Upper lobe of left lung (tissue), 4 donors: ENCODE data around the gene DNAI1.
A peak's percentile ranks its signal among the peaks of the same experiment; 100 is the strongest.

Experiments
- EP300 ChIP-seq, 4 donors: sonication (generic); formaldehyde crosslinking; IDR thresholded peaks; one replicate each; pipeline ENCODE4 v1.5.1; 2017; ENCODE audit warnings: antibody characterized with exemption in 4 of 4, control low read depth in 2 of 4
- POLR2A ChIP-seq, 4 donors: fragments of 450-650 bp; IDR thresholded peaks; one replicate each; pipeline ENCODE4 v1.5.1; 2016 to 2017; ENCODE audit warnings: antibody characterized with exemption in 4 of 4, mild to moderate bottlenecking in 2 of 4
- POLR2AphosphoS5 ChIP-seq, 2 donors: sonication (generic); formaldehyde crosslinking; IDR thresholded peaks; one replicate each; pipeline ENCODE4 v1.5.1; 2017; ENCODE audit warnings: antibody characterized with exemption in 2 of 2
- TF ChIP-seq, protein P1 (sequence below), 6 experiments: fragments of 450-650 bp in 4 of 6; fragments of 200-600 bp in 2 of 6; sonication (generic) in 2 of 6; IDR thresholded peaks; one replicate each; pipeline ENCODE4 v1.5.1; 2016 to 2019; ENCODE audit warnings: antibody characterized with exemption in 6 of 6

DNA sequence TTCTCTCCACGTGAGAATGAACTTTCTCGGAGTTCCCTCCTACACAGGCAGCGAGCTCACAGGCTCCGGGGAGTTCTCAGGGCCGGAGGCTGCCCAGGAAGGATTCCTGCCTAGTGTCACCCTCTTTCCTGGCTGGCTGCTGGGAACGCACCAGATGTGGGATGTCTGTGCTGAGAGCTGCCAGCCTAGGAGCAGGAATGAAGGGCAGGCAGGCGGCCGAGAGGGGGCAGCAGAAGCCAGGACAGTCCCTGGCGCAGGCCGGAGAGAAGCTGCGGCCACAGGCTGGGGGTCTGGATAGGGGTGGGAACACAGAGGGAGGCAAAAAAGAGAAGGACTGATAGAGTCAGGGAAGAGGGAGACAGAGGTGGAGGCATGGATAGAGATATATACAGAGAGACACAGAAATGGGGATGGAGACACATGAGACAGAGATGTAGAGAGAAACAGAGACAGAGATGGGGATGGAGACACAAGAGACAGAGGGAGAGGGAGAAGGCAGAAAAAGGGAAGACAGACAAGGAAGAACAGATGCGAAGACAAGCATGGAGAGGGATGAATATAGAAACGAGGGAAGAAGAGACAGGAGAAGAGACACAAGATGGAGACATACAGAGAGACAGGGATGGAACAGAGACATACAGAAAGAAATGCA lies 89.5 kb downstream of the DNAI1 start:
- TF ChIP-seq EP300 (IDR thresholded peaks at IDR 0.05): no peak
- TF ChIP-seq, protein P1, sequence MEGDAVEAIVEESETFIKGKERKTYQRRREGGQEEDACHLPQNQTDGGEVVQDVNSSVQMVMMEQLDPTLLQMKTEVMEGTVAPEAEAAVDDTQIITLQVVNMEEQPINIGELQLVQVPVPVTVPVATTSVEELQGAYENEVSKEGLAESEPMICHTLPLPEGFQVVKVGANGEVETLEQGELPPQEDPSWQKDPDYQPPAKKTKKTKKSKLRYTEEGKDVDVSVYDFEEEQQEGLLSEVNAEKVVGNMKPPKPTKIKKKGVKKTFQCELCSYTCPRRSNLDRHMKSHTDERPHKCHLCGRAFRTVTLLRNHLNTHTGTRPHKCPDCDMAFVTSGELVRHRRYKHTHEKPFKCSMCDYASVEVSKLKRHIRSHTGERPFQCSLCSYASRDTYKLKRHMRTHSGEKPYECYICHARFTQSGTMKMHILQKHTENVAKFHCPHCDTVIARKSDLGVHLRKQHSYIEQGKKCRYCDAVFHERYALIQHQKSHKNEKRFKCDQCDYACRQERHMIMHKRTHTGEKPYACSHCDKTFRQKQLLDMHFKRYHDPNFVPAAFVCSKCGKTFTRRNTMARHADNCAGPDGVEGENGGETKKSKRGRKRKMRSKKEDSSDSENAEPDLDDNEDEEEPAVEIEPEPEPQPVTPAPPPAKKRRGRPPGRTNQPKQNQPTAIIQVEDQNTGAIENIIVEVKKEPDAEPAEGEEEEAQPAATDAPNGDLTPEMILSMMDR (IDR thresholded peaks at IDR 0.05): peak; percentile 61 to 81 (median 65)
- TF ChIP-seq POLR2A (IDR thresholded peaks at IDR 0.05): no peak
- no peak for TF ChIP-seq POLR2AphosphoS5 (IDR thresholded peaks at IDR 0.05)
